Adrenal gland (tissue), 12 donors: Measurements from ENCODE around the gene LY9. TPM values are rescaled to one million over a fixed set of nuclear protein-coding genes. Genes with fewer than 3 reads are reported as not detected.

Experiments
- DNase-seq, 7 donors: peaks; one replicate each; pipeline ENCODE4 v3.0.0-alpha.2; 2019 to 2020
- H3K27ac ChIP-seq, 5 donors: fragments of 200-600 bp; sonication (generic) in 4 of 5; 1 replicate in 3 of 5; 2 replicates in 2 of 5; pipeline versions ENCODE4 v1.5.1 to v1.8.0; 2016 to 2020; ENCODE audit warnings: mild to moderate bottlenecking in 1 of 5
- H3K27me3 ChIP-seq: fragments of 200-600 bp; 2 replicates; pipeline ENCODE4 v1.8.0; 2021
- H3K36me3 ChIP-seq, 2 donors: fragments of 200-600 bp; replicated peaks in 1 of 2; 1 replicate in 1 of 2; 2 replicates in 1 of 2; pipeline versions ENCODE4 v1.5.1 to v1.8.0; 2018 to 2022
- H3K4me1 ChIP-seq, 2 donors: fragments of 200-600 bp; replicated peaks in 1 of 2; 1 replicate in 1 of 2; 2 replicates in 1 of 2; pipeline versions ENCODE4 v1.5.1 to v1.8.0; 2018 to 2021
- H3K4me3 ChIP-seq, 4 donors: fragments of 200-600 bp; sonication (generic) in 3 of 4; one replicate each; pipeline ENCODE4 v1.5.1; 2016 to 2018
- H3K9me3 ChIP-seq, 3 donors: fragments of 200-600 bp; sonication (generic) in 1 of 3; replicated peaks in 1 of 3; 1 replicate in 2 of 3; 2 replicates in 1 of 3; pipeline versions ENCODE4 v1.5.1 to v1.8.0; 2016 to 2021
- CTCF ChIP-seq, 6 experiments: fragments of 450-650 bp in 4 of 6; fragments of 200-600 bp in 2 of 6; sonication (generic) in 1 of 6; IDR thresholded peaks; 1 replicate in 5 of 6; 2 replicates in 1 of 6; pipeline versions ENCODE4 v1.5.1 to v1.8.0; 2016 to 2021; ENCODE audit warnings: antibody characterized with exemption in 6 of 6, mild to moderate bottlenecking in 2 of 6, moderate library complexity in 1 of 6
- POLR2A ChIP-seq, 2 donors: fragments of 450-650 bp; IDR thresholded peaks; one replicate each; pipeline ENCODE4 v1.6.1; 2017; ENCODE audit warnings: antibody characterized with exemption in 2 of 2, mild to moderate bottlenecking in 2 of 2, moderate library complexity in 1 of 2
- WGBS, 4 donors: extraction: QIAGEN DNeasy Blood & Tissue Kit in 2 of 4; methylation state at CpG; one replicate each; pipeline versions ENCODE4 v1.1.5 to v1.1.7; 2013 to 2017; 5-methylcytosine and 5-hydroxymethylcytosine counted together
- intact Hi-C, 2 donors: fragments of 100-400 bp; cut with DNase I; formaldehyde crosslinking; loops; one replicate each; pipeline versions ENCODE4 v1.14.1 to v1.15.0; 2022 to 2023
- polyA plus RNA-seq, 3 donors: library from polyadenylated mRNA; stranded (reverse); fragments of 200-250 nt in 2 of 3; fragments of 350-450 nt in 1 of 3; fragmentation: Illumina TruSeq in 1 of 3; extraction: RNeasy Lipid Tissue Mini Kit (QIAGEN cat#74804) in 1 of 3; gene quantifications; one replicate each; pipeline ENCODE4 v1.2.3, GENCODE V29; 2013 to 2014
- total RNA-seq, 9 donors: library from RNA; depleted of rRNA in 4 of 9; stranded (reverse); fragments of >200 nt in 4 of 9; fragments of 120-200 nt in 1 of 9; fragmentation: NEBNext Ultra II Directional in 1 of 9; extraction: Animal tissue kit (Norgen Biotek cat#: 25700) in 1 of 9; gene quantifications; one replicate each; pipeline versions ENCODE4 v1.1.0 to v1.2.4, GENCODE V29; 2013 to 2023
- donor health status: healthy with polysubstance abuse.
- donor health status: Bipolar disorder and iron deficiency.
- donor health status: DM: yes; HTN: yes; CAD: no.
- donor health status: DM: no; HTN: no; CAD: no.
- donor health status: DM: no; HTN: no; CAD: no.
- donor health status: DM: yes; HTN: yes; CAD: no.

The LY9 gene
- total and polyA plus RNA-seq, 12 donors, result 0.14 to 1.3 (median 0.34) TPM; not detected in 2

DNA sequence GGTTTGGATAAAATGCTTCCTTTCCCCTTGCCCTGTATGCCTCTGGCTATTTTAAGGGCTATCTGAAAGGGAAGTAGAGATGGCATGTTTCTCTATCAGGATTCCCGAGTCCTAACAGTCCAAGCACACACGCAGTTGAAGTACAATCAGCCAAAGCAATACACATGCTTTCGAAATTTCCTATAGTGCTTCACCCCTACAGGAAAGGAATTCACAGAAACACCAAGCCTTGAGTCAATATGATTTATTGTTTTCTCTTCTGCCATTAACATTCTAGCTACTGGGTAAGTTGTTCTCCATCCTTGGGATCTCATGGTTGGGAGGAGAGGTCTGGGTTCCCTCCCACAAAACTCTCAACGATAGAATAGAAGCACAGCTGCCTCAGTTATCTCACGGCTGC lies 80.3 kb downstream of the LY9 start:
- no peaks in the 10 kb centered on the region for H3K36me3 ChIP-seq
- no peaks in the 10 kb centered on the region for H3K4me1 ChIP-seq
- H3K27me3 ChIP-seq, result peaks cover 6% of the 10 kb centered on the region
- intact Hi-C loops, result no loop called here
- no peak for DNase-seq
- no peaks in the 10 kb centered on the region for H3K9me3 ChIP-seq
- no peak for TF ChIP-seq CTCF (IDR thresholded peaks at IDR 0.05)
- TF ChIP-seq POLR2A (IDR thresholded peaks at IDR 0.05), result no peak
- H3K27ac ChIP-seq, result no peak overlapping the region
- H3K4me3 ChIP-seq, result no peak overlapping the region
- 69 to 73% (median 71%) methylated on average over 5 of the region's 5 CpGs for WGBS, 4 donors

DNA sequence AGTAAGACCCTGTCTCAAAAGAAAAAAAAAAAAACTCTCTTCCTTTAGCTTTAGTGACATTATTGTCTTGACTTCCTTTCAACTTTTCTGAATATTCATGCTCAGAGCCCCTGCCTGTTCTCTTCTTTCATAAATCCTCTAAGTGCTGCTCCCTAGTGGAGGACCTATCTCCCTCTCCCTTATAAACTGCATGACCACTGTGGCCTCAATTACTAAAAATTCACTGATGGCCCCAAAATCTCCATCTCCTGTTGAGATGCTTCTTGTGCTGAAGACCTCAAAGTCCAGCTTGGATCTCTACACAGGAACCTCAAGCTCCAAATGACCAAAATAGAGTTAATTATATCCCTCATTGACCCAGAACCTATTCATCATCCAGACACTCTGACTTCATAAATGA lies 81.2 kb downstream of the LY9 start:
- Histone ChIP-seq H3K4me1 (no peaks in the 10 kb centered on the region), H3K27me3 (peaks cover 6% of the 10 kb centered on the region), H3K9me3 (no peaks in the 10 kb centered on the region), H3K27ac (no peak overlapping the region), H3K36me3 (no peaks in the 10 kb centered on the region), H3K4me3 (no peak overlapping the region)
- intact Hi-C loops, result no loop called here
- DNase-seq, result no peak
- no peak for TF ChIP-seq POLR2A (IDR thresholded peaks at IDR 0.05)
- no peak for TF ChIP-seq CTCF (IDR thresholded peaks at IDR 0.05)

Other genes with a start within 250 kb of the LY9 start
- gene CD84, start 216.7 kb upstream of the LY9 start, total RNA-seq, result 10 to 100 TPM in 7 of 9 donors, 1 to 10 TPM in 2; 1.4 to 29.9 (median 14.6) TPM
- 1 to 10 TPM; 1.0 to 4.0 (median 3.2) TPM for gene CD84, start 216.7 kb upstream of the LY9 start, polyA plus RNA-seq
- 1 to 10 TPM in 2 of 9 donors, under 1 TPM in 5, not detected in 2; 0.14 to 1.6 (median 0.42) TPM for gene SLAMF1, start 149.1 kb upstream of the LY9 start, total RNA-seq
- under 1 TPM; 0.07 to 0.16 (median 0.10) TPM for gene SLAMF1, start 149.1 kb upstream of the LY9 start, polyA plus RNA-seq
- gene CD48, start 84.4 kb upstream of the LY9 start, total RNA-seq, result 1 to 10 TPM in 8 of 9 donors, not detected in 1; 1.4 to 8.4 (median 4.3) TPM
- gene CD48, start 84.4 kb upstream of the LY9 start, polyA plus RNA-seq, result 1 to 10 TPM; 3.0 to 9.0 (median 3.4) TPM
- 1 to 10 TPM in 3 of 9 donors, under 1 TPM in 4, not detected in 2; 0.26 to 2.5 (median 0.57) TPM for gene SLAMF7, start 56.9 kb upstream of the LY9 start, total RNA-seq
- 1 to 10 TPM in 2 of 3 donors, under 1 TPM in 1; 0.51 to 3.1 (median 2.3) TPM for gene SLAMF7, start 56.9 kb upstream of the LY9 start, polyA plus RNA-seq
- 1 to 10 TPM in 1 of 9 donors, under 1 TPM in 7, not detected in 1; 0.15 to 1.4 (median 0.32) TPM for gene CD244, start 66.7 kb downstream of the LY9 start, total RNA-seq
- under 1 TPM; 0.17 to 0.88 (median 0.22) TPM for gene CD244, start 66.7 kb downstream of the LY9 start, polyA plus RNA-seq
- gene ITLN1, start 89.0 kb downstream of the LY9 start, total RNA-seq, result 1 to 10 TPM in 1 of 9 donors, under 1 TPM in 2, not detected in 6; 0.41 to 2.9 (median 0.52) TPM
- gene ITLN1, start 89.0 kb downstream of the LY9 start, polyA plus RNA-seq, result 1 to 10 TPM in 2 of 3 donors, not detected in 1; 2.4 to 4.1 TPM
- 1 to 10 TPM in 2 of 9 donors, not detected in 7; 1.1 to 3.1 TPM for gene ITLN2, start 158.6 kb downstream of the LY9 start, total RNA-seq
- under 1 TPM in 1 of 3 donors, not detected in 2; 0.32 TPM for gene ITLN2, start 158.6 kb downstream of the LY9 start, polyA plus RNA-seq
- 10 to 100 TPM; 32.1 to 99.1 (median 60.6) TPM for gene F11R, start 225.0 kb downstream of the LY9 start, total RNA-seq
- 10 to 100 TPM; 19.3 to 83.0 (median 22.9) TPM for gene F11R, start 225.0 kb downstream of the LY9 start, polyA plus RNA-seq
- gene TSTD1, start 242.8 kb downstream of the LY9 start, total RNA-seq, result 100 to 1,000 TPM in 3 of 9 donors, 10 to 100 TPM in 6; 46.3 to 280 (median 86.7) TPM
- 100 to 1,000 TPM in 2 of 3 donors, 10 to 100 TPM in 1; 57.8 to 153 (median 109) TPM for gene TSTD1, start 242.8 kb downstream of the LY9 start, polyA plus RNA-seq
- 10 to 100 TPM; 41.3 to 82.9 (median 63.7) TPM for gene USF1, start 249.8 kb downstream of the LY9 start, total RNA-seq
- 100 to 1,000 TPM in 2 of 3 donors, 10 to 100 TPM in 1; 48.0 to 153 (median 144) TPM for gene USF1, start 249.8 kb downstream of the LY9 start, polyA plus RNA-seq